HCT116 (cell line): Measurements from ENCODE around the gene TCHH.

Experiments used
- EZH2 ChIP-seq: fragments of 200-600 bp; sonication (generic); IDR thresholded peaks from 2 replicates; pipeline ENCODE4 v1.6.1; 2017; ENCODE audit warnings: antibody characterized with exemption, mixed run types
- TF ChIP-seq, protein P1 (sequence below), 3 experiments: fragments of 200-600 bp in 1 of 3; sonication (generic) in 1 of 3; IDR thresholded peaks in 2 of 3; conservative IDR thresholded peaks in 1 of 3; 2 replicates each; pipeline ENCODE4 v1.5.1; 2012 to 2017; ENCODE audit warnings: low read depth in 2 of 3, low read length in 2 of 3, antibody characterized with exemption in 1 of 3, borderline replicate concordance in 1 of 3, control low read depth in 1 of 3, mild to moderate bottlenecking in 1 of 3, mixed read lengths in 1 of 3, mixed run types in 1 of 3, moderate library complexity in 1 of 3; ENCODE audit not compliant: insufficient read depth in 1 of 3
- TF ChIP-seq, protein P2 (sequence below): IDR thresholded peaks from 2 replicates; pipeline ENCODE4 v1.6.1; 2012

DNA sequence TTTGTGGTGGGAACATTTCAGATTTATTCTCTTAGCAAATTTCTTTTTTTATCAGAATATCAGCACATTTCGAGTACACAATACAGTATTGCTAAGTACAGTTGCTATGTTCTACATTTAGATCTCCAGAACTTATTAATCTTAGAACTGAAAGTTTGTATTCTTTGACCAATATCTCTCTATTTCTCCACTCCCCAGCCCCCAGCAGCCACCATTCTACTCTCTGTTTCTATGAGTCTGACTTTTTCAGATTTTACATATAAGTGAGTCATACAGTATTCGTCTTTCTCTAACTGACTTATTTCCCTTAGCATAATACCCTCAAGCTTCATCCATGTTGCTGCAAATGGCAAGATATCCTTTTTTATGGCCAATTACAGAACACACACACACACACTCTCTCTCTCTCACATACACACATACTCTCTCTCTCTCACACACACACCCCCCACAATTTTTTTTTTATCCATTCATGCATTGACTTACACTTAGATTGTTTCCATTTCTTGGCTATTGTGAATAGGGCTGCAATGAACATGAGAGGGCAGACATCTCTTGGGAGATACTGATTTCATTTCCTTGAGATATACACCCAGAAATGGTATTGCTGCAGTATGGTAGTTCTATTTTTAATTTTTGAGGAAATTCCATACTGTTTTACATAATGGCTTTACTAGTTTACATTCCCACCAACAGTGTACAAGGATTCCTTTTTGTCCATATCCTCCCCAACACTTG, 28.1 kb upstream of the TCHH start:
- TF ChIP-seq, protein P1, sequence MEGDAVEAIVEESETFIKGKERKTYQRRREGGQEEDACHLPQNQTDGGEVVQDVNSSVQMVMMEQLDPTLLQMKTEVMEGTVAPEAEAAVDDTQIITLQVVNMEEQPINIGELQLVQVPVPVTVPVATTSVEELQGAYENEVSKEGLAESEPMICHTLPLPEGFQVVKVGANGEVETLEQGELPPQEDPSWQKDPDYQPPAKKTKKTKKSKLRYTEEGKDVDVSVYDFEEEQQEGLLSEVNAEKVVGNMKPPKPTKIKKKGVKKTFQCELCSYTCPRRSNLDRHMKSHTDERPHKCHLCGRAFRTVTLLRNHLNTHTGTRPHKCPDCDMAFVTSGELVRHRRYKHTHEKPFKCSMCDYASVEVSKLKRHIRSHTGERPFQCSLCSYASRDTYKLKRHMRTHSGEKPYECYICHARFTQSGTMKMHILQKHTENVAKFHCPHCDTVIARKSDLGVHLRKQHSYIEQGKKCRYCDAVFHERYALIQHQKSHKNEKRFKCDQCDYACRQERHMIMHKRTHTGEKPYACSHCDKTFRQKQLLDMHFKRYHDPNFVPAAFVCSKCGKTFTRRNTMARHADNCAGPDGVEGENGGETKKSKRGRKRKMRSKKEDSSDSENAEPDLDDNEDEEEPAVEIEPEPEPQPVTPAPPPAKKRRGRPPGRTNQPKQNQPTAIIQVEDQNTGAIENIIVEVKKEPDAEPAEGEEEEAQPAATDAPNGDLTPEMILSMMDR (IDR thresholded peaks at IDR 0.05 in 2 of 3, conservative IDR thresholded peaks at IDR 0.05 in 1 of 3; ENCODE audit: borderline replicate concordance in 1 of 3, insufficient read depth in 1 of 3, low read depth in 2 of 3, low read length in 2 of 3): no peak
- no peak for TF ChIP-seq EZH2
- TF ChIP-seq, protein P2, sequence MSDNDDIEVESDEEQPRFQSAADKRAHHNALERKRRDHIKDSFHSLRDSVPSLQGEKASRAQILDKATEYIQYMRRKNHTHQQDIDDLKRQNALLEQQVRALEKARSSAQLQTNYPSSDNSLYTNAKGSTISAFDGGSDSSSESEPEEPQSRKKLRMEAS: no peak
